Neural progenitor cell (in vitro differentiated cells): ENCODE measurements around the gene GARIN6.

ENCODE experiments used
- EZH2 ChIP-seq: fragments of 200-600 bp; sonication (generic); IDR thresholded peaks from 2 replicates; pipeline ENCODE4 v1.6.1; 2017; ENCODE audit warnings: antibody characterized with exemption, mild to moderate bottlenecking, moderate library complexity
- EZH2phosphoT487 ChIP-seq: fragments of 200-600 bp; sonication (generic); IDR thresholded peaks from 2 replicates; pipeline ENCODE4 v1.6.1; 2017; ENCODE audit warnings: antibody characterized with exemption
- TF ChIP-seq, protein P1 (sequence below): fragments of 200-600 bp; sonication (generic); IDR thresholded peaks from 2 replicates; pipeline ENCODE4 v1.5.1; 2017; ENCODE audit warnings: antibody characterized with exemption, mild to moderate bottlenecking

DNA sequence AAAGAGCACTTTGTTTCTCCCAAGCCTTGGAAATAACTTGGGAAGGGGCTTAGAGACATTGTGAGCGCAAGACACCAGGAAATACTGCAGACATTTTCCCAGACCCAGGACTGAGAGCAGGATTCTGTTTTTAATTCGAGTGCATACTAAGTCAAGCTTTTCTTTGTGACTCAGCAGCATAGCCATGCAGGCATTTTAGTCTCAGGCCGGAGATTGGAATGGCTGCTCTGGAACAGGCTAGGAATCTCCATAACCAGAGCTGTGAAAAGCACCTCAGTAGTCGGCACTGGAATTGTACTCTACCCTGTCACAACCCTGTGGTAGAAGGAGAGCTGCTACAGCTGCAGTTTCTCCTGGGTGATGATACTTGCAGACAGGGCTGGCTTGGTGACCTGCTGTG lies 28.9 kb upstream of the GARIN6 start:
- TF ChIP-seq, protein P1, sequence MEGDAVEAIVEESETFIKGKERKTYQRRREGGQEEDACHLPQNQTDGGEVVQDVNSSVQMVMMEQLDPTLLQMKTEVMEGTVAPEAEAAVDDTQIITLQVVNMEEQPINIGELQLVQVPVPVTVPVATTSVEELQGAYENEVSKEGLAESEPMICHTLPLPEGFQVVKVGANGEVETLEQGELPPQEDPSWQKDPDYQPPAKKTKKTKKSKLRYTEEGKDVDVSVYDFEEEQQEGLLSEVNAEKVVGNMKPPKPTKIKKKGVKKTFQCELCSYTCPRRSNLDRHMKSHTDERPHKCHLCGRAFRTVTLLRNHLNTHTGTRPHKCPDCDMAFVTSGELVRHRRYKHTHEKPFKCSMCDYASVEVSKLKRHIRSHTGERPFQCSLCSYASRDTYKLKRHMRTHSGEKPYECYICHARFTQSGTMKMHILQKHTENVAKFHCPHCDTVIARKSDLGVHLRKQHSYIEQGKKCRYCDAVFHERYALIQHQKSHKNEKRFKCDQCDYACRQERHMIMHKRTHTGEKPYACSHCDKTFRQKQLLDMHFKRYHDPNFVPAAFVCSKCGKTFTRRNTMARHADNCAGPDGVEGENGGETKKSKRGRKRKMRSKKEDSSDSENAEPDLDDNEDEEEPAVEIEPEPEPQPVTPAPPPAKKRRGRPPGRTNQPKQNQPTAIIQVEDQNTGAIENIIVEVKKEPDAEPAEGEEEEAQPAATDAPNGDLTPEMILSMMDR = no peak
- no peak for TF ChIP-seq EZH2
- no peak for TF ChIP-seq EZH2phosphoT487
